Measurements from ENCODE around the gene TMEM72. TPM values are rescaled to one million over a fixed set of nuclear protein-coding genes. Genes with fewer than 3 reads are reported as not detected.
"Not testable (repeated sequence)": the region's sequence is repeated elsewhere in the genome, so short reads cannot be mapped to it uniquely, and the experiment has no call there.

The TMEM72 gene
- under 0.01 TPM for total RNA-seq

DNA sequence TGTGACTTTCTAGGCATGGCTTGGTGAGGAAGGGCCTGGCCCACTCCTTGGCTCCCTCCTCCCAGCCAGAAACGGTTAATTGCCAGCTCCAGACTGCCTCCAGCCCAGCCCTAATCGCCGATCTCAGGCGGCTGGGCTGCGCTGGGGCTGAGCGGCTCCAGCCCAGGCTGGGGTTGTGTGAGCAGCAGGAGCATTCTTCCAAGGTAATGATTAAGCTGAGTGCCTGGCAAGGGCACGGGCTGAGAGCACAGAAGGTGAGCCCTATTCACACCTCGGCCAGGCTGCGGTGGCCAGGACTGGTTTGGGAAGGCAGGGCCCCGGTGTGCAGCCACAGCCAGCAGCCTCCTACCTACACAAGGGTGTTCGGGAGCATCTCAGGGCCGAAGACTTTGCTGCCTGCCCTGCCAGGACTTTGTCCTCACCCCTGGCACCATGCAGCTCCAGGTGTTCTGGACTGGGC is at the start of gene TMEM72:
Gene TMEM72 (plus strand): TSS at position 257 of the 460 bp plus-strand sequence. CDS start 176 bp downstream, at position 433.
- Histone ChIP-seq H3K9ac (ENCODE audit: low read depth in 1 of 3, low read length in 3 of 3) (no peak within 1 kb of the TSS), H3K4me1 (ENCODE audit: control insufficient read depth in 3 of 3, insufficient read depth in 3 of 3, low read length in 3 of 3) (peaks cover 17 to 23% (median 18%) of the 10 kb centered on the region in 3 donors), H3K27ac (ENCODE audit: low read depth, low read length) (no peak within 1 kb of the TSS), H3K4me3 (ENCODE audit: low read length in 3 of 3) (no peak within 1 kb of the TSS), H3K9me3 (ENCODE audit: control insufficient read depth in 3 of 3, low read length in 3 of 3) (no peaks in the 10 kb centered on the region), H3K36me3 (ENCODE audit: control insufficient read depth in 3 of 3, insufficient read depth in 3 of 3, low read length in 3 of 3) (no peaks in the 10 kb centered on the region), H3K27me3 (ENCODE audit: control insufficient read depth in 3 of 3, insufficient read depth in 3 of 3, low read length in 3 of 3) (no peaks in the 10 kb centered on the region)

DNA sequence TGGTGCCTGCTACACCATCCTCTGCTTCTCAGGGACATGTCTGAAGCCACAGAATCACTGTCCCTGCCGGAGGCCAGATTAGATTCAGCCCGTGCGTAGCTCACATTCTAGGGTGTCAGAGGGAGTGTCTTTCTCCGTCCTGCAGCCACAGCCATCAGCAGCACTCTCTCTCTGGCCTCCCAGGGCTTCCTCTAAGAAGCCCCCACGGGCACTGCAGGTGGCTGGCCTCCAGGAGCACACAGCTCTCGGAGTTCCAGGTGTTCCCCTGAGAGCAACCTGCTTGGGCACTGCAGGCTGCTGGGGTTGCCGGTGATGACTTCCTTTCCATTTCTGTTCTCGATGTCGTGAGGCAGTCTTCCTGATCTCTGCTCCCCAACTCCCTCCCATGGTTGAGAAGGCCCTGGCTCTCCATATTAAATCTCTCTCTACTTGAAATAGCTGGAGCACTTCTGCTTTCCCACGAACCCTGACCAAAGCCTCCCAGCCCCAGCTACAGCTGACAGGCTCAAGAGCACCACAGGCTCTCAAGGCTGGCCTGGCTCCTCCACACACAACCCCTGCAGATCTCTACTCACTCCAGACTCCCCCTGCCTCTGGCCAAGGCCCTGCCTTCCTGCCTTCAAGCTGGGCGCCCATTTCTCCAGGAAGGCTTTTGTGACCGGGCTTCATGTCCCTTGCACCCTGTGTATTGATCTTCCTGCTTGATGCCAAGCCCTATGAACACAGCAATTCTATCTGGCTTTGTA is 49.0 kb upstream of the TMEM72 start:
- Histone ChIP-seq H3K27ac (ENCODE audit: low read depth, low read length) (no peak overlapping the region), H3K4me3 (ENCODE audit: low read length in 3 of 3) (no peak overlapping the region), H3K4me1 (ENCODE audit: control insufficient read depth in 3 of 3, insufficient read depth in 3 of 3, low read length in 3 of 3) (peaks cover 16 to 18% (median 16%) of the 10 kb centered on the region in 3 donors), H3K36me3 (ENCODE audit: control insufficient read depth in 3 of 3, insufficient read depth in 3 of 3, low read length in 3 of 3) (no peaks in the 10 kb centered on the region), H3K9me3 (ENCODE audit: control insufficient read depth in 3 of 3, low read length in 3 of 3) (no peaks in the 10 kb centered on the region), H3K27me3 (ENCODE audit: control insufficient read depth in 3 of 3, insufficient read depth in 3 of 3, low read length in 3 of 3) (peaks cover 2 to 17% (median 14%) of the 10 kb centered on the region in 3 donors), H3K9ac (ENCODE audit: low read depth in 1 of 3, low read length in 3 of 3) (no peak overlapping the region)

DNA sequence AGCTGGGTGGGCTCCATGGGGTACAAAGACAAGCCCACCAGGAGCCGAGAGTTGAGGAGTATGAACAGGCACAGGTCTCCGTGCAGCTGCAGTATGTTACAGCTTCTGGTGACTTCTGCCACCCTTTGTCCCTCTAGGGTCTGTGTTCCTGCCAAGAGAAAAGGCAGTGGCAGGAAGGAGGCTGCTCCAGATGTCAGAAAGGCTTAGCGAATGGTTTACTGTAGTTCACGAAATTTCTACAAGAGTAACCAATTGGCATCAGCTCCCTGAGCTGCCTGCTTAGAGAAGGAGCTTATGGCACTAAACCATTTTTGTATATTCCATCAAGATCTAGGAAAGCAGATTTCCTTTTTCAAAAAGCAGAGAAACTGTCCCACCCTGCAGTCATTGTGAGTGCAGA is 48.2 kb upstream of the TMEM72 start:
- Histone ChIP-seq H3K27ac (ENCODE audit: low read depth, low read length) (no peak overlapping the region), H3K9ac (ENCODE audit: low read depth in 1 of 3, low read length in 3 of 3) (no peak overlapping the region), H3K9me3 (ENCODE audit: control insufficient read depth in 3 of 3, low read length in 3 of 3) (no peaks in the 10 kb centered on the region), H3K36me3 (ENCODE audit: control insufficient read depth in 3 of 3, insufficient read depth in 3 of 3, low read length in 3 of 3) (no peaks in the 10 kb centered on the region), H3K4me3 (ENCODE audit: low read length in 3 of 3) (no peak overlapping the region), H3K27me3 (ENCODE audit: control insufficient read depth in 3 of 3, insufficient read depth in 3 of 3, low read length in 3 of 3) (peaks cover 2 to 17% (median 14%) of the 10 kb centered on the region in 3 donors), H3K4me1 (ENCODE audit: control insufficient read depth in 3 of 3, insufficient read depth in 3 of 3, low read length in 3 of 3) (peaks cover 14 to 18% (median 16%) of the 10 kb centered on the region in 3 donors)

DNA sequence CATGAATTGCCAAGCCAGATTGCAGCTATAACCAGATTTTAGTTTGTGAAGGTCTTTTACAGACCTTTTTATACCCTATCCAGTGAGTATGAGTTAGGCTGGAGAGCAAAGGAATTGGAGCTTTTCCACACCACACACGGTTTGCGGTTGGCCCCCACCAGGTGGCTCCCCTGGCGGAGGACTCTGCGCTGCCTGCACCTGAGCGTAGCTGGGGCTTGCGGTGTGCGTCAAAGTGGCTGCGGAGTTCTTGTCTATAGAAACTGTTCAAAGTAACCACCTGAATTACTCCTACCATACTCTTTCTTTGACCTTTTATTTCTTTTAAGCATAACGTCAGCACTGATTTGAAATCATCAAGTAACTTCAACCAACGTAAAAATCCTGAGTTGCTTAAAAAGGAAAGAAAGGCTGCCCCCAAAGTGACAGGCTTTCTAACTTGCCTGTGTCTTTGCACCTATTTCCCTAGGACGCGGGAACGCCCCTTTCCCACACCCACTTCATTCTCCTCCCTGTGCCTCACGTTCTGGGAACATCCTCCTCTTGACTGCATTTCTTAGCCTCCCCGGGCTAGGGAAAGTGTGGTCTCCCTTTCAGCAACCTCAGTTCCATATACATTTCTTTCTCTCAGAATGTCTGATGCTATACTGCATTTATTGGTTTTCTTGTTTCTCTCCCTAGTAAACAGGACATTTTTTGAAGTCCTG is 47.6 kb upstream of the TMEM72 start:
- H3K4me3 ChIP-seq (ENCODE audit: low read length in 3 of 3), result peak overlapping the region in 1 of 3 donors; percentile 75
- H3K27ac ChIP-seq (ENCODE audit: low read depth, low read length), result no peak overlapping the region

DNA sequence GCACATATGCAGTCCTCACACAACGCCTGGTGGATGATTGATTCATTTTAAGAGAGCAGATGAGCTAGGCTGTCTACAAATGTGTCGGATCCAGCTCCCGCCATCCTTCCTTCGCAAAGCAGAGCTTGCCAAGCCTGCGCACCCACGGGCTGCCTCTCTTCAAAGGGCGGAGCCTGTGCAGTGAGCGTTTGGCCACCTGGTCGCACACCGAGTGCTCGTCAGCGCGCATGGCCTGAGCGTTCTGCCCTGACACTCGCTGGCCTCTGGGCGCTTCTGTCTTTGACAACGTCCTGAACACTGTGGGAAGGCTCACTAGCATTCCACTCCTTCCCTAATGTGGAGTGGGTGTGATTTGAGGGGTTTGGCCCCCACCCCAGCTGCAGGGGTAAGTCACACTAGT is 47.1 kb upstream of the TMEM72 start:
- Histone ChIP-seq H3K9me3 (ENCODE audit: control insufficient read depth in 3 of 3, low read length in 3 of 3) (no peaks in the 10 kb centered on the region), H3K4me3 (ENCODE audit: low read length in 3 of 3) (peak overlapping the region; percentile 75 to 85 (median 80)), H3K36me3 (ENCODE audit: control insufficient read depth in 3 of 3, insufficient read depth in 3 of 3, low read length in 3 of 3) (no peaks in the 10 kb centered on the region), H3K27ac (ENCODE audit: low read depth, low read length) (peak overlapping the region; percentile 33), H3K4me1 (ENCODE audit: control insufficient read depth in 3 of 3, insufficient read depth in 3 of 3, low read length in 3 of 3) (peaks cover 14 to 18% (median 16%) of the 10 kb centered on the region in 3 donors), H3K9ac (ENCODE audit: low read depth in 1 of 3, low read length in 3 of 3) (peak overlapping the region in 1 of 3 donors; percentile 73), H3K27me3 (ENCODE audit: control insufficient read depth in 3 of 3, insufficient read depth in 3 of 3, low read length in 3 of 3) (peaks cover 2 to 17% (median 14%) of the 10 kb centered on the region in 3 donors)

More for the DNA sequence above, 47.6 kb upstream of the TMEM72 start:
- H3K9ac ChIP-seq (ENCODE audit: low read depth in 1 of 3, low read length in 3 of 3), result no peak overlapping the region
- H3K36me3 ChIP-seq (ENCODE audit: control insufficient read depth in 3 of 3, insufficient read depth in 3 of 3, low read length in 3 of 3), result no peaks in the 10 kb centered on the region
- peaks cover 2 to 17% (median 14%) of the 10 kb centered on the region in 3 donors for H3K27me3 ChIP-seq (ENCODE audit: control insufficient read depth in 3 of 3, insufficient read depth in 3 of 3, low read length in 3 of 3)
- no peaks in the 10 kb centered on the region for H3K9me3 ChIP-seq (ENCODE audit: control insufficient read depth in 3 of 3, low read length in 3 of 3)
- peaks cover 14 to 18% (median 16%) of the 10 kb centered on the region in 3 donors for H3K4me1 ChIP-seq (ENCODE audit: control insufficient read depth in 3 of 3, insufficient read depth in 3 of 3, low read length in 3 of 3)

DNA sequence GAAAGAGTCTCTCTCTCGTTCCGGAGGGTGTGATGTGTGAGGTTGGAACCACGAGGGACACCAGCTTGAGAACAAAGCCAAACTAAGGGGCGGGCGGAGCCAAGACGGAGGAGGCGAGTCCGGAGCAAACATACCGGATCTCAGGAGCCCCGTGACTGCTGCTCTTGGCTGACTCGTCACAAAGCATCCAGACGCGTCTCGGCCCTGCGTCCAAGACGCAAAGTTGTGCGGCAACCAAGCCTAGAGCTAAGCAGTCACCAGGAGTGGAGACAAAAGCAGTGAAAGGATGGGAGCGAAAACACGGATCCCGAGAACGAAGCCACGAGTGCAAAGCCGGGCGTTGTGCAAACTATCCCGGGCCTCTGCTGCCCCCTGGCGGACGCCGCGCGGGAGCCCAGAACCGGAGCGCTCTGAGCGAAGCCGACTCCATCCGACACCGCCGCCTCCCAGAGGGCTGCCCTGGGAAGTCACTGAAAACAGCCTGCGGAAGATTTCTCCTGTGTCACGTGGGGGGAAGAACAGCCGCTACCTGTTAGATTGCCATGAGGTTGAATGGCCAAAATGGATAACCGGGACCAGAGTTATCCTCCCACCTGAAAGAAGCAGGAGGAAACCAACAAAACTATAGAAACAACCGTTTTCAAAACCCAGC is 46.4 kb upstream of the TMEM72 start:
- Histone ChIP-seq H3K27me3 (ENCODE audit: control insufficient read depth in 3 of 3, insufficient read depth in 3 of 3, low read length in 3 of 3) (peaks cover 2 to 17% (median 14%) of the 10 kb centered on the region in 3 donors), H3K4me3 (ENCODE audit: low read length in 3 of 3) (peak overlapping the region; percentile 75 to 85 (median 80)), H3K4me1 (ENCODE audit: control insufficient read depth in 3 of 3, insufficient read depth in 3 of 3, low read length in 3 of 3) (peaks cover 14 to 18% (median 16%) of the 10 kb centered on the region in 3 donors), H3K9me3 (ENCODE audit: control insufficient read depth in 3 of 3, low read length in 3 of 3) (no peaks in the 10 kb centered on the region), H3K9ac (ENCODE audit: low read depth in 1 of 3, low read length in 3 of 3) (peak overlapping the region; percentile 16 to 73 (median 28)), H3K27ac (ENCODE audit: low read depth, low read length) (peak overlapping the region; percentile 33), H3K36me3 (ENCODE audit: control insufficient read depth in 3 of 3, insufficient read depth in 3 of 3, low read length in 3 of 3) (no peaks in the 10 kb centered on the region)

DNA sequence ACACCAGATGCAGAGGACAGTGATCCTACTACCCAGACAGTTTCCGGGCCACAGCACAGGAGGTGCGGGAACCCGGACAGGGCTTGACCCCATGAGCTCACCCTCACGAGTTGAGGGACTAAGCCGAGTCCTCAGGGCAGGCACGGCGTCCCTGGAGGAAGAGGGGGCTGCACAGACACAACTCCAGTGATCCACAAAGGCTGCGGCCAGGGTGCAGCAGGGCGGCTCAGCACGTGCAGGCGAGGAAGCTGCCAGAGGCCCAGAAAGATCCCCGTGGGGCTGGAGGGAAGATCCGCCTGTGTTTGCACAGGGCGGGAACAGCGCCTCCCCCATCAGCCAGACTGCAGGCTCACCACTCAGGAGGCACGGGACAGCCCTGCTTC is 45.9 kb upstream of the TMEM72 start:
- Histone ChIP-seq H3K4me1 (ENCODE audit: control insufficient read depth in 3 of 3, insufficient read depth in 3 of 3, low read length in 3 of 3) (peaks cover 14 to 18% (median 16%) of the 10 kb centered on the region in 3 donors), H3K27ac (ENCODE audit: low read depth, low read length) (peak overlapping the region; percentile 30)

DNA sequence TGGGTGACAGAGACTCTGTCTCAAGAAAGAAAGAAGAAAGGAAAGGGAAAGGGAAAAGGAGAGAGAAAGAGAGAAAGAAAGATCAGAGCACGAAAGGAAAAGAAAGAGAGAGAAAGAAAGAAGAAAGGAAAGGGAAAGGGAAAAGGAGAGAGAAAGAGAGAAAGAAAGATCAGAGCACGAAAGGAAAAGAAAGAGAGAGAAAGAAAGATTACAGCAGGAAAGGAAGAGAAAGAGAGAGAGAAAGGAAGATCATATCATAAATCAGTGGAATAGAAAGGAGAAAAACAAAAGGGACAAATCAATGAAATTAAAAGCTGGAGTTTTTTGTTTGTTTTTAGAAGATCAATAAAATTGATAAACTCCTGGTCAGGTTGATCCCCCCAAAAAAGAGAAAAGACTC is 44.8 kb upstream of the TMEM72 start:
- peaks cover 14 to 18% (median 16%) of the 10 kb centered on the region in 3 donors for H3K4me1 ChIP-seq (ENCODE audit: control insufficient read depth in 3 of 3, insufficient read depth in 3 of 3, low read length in 3 of 3)
- H3K9ac ChIP-seq (ENCODE audit: low read depth in 1 of 3, low read length in 3 of 3); H3K27ac ChIP-seq (ENCODE audit: low read depth, low read length); H3K36me3 ChIP-seq (ENCODE audit: control insufficient read depth in 3 of 3, insufficient read depth in 3 of 3, low read length in 3 of 3); H3K9me3 ChIP-seq (ENCODE audit: control insufficient read depth in 3 of 3, low read length in 3 of 3); H3K4me3 ChIP-seq (ENCODE audit: low read length in 3 of 3): not testable (repeated sequence)
- peaks cover 2 to 17% (median 14%) of the 10 kb centered on the region in 3 donors for H3K27me3 ChIP-seq (ENCODE audit: control insufficient read depth in 3 of 3, insufficient read depth in 3 of 3, low read length in 3 of 3)

More for the DNA sequence above, 45.9 kb upstream of the TMEM72 start:
- Histone ChIP-seq H3K9me3 (ENCODE audit: control insufficient read depth in 3 of 3, low read length in 3 of 3) (no peaks in the 10 kb centered on the region), H3K27me3 (ENCODE audit: control insufficient read depth in 3 of 3, insufficient read depth in 3 of 3, low read length in 3 of 3) (peaks cover 2 to 17% (median 14%) of the 10 kb centered on the region in 3 donors), H3K4me3 (ENCODE audit: low read length in 3 of 3) (peak overlapping the region; percentile 33 to 85 (median 80)), H3K36me3 (ENCODE audit: control insufficient read depth in 3 of 3, insufficient read depth in 3 of 3, low read length in 3 of 3) (no peaks in the 10 kb centered on the region), H3K9ac (ENCODE audit: low read depth in 1 of 3, low read length in 3 of 3) (peak overlapping the region in 2 of 3 donors; percentile 16 to 60)

DNA sequence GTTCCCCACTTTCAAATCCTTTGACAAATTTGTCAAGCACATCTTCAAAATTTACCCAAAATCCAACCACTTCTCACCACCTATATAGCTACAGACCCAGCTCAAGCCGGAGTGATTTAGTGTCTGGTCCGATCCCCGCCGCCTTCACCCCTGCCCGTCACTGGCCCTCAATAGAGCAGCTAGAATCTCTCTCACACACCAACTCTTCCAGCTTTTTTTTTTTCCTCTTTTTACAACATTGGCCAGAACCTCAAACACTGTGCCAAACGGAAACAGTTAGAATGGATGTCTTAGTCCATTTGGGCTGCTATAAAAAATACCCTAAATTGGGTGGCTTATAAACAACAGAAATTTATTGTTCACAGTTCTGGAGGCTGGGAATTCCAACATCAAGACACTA is 41.1 kb upstream of the TMEM72 start:
- Histone ChIP-seq H3K36me3 (ENCODE audit: control insufficient read depth in 3 of 3, insufficient read depth in 3 of 3, low read length in 3 of 3) (no peaks in the 10 kb centered on the region), H3K9me3 (ENCODE audit: control insufficient read depth in 3 of 3, low read length in 3 of 3) (no peaks in the 10 kb centered on the region), H3K27me3 (ENCODE audit: control insufficient read depth in 3 of 3, insufficient read depth in 3 of 3, low read length in 3 of 3) (peaks cover 0 to 3% (median 2%) of the 10 kb centered on the region in 3 donors), H3K4me3 (ENCODE audit: low read length in 3 of 3) (no peak overlapping the region), H3K9ac (ENCODE audit: low read depth in 1 of 3, low read length in 3 of 3) (no peak overlapping the region), H3K4me1 (ENCODE audit: control insufficient read depth in 3 of 3, insufficient read depth in 3 of 3, low read length in 3 of 3) (peaks cover 4 to 8% (median 7%) of the 10 kb centered on the region in 3 donors), H3K27ac (ENCODE audit: low read depth, low read length) (no peak overlapping the region)
